Brain pericyte (primary cell): ENCODE measurements around the gene WNT4.
A peak's percentile ranks its signal among the peaks of the same experiment; 100 is the strongest.

Experiments used
- DNase-seq: peaks from one replicate; pipeline ENCODE4 v3.0.0-alpha.2; 2012; ENCODE audit warnings: low read depth, low spot score

WNT4 gene

DNA sequence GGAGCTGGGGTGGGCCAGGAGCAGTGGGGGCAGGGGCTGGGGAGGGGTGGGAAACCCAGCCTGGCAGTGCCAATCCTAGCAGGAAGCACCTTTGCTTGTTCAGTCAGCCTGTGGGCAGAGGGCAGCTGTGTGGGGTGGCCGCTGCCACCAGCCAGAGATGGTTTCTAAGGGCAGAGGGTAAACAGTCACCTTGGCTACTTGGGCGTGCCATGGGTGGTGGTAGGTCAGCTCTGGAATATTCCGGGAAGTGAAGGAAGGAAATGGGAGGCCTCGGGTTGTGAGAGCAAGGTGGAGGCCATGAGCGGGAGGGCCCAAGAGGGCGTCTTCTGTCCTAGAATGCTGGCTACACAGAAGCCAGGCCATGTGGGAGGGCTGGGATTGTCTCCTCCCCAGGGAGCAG is 20.7 kb upstream of the WNT4 start:
- DNase-seq = no peak

DNA sequence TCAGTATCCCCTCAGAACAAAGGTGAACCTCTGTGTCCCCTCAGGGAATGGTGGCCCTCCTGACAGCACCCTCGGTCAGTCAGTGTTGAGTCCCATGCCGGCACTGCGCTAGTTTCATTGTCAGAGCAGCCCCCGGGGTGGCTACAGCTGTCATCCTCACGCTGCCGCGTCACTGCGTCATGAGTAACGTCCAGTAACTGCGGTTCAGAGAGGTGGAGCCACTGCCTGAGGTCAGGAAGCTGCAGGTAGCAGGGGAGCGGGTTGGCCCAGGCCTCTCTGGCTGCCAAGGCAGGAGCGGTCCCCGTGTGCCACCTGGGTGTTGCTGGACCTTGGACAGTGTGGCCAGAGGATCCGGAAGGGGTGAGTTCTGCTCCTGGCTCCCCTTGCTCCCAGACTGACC is 20.2 kb upstream of the WNT4 start:
- DNase-seq = no peak

- peak; percentile 26 for DNase-seq
These were observed 17.0 kb upstream of the WNT4 start for GRCh38 chr1:22159891-22160290.

DNA sequence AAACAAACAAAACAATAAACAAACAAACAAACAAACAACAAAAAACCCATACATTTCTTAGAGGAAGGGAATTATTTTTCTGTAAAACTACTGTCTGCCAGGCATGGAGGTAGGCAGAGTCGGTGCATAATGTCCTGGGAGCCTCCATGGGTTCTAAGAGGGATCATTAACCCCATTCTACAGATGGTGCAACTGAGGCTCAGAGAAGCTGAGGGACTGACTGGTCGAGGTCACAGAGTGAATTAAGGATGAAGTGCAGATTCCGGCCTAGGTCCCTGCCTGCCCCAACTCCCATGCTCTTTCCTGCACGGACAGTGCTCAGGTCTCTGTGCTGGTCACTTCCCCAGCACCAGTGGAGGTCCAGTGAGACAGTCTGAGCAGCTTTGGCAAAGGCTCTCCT is 15.8 kb upstream of the WNT4 start:
- no peak for DNase-seq

GRCh38 chr1:22157359-22157966 is 14.6 kb upstream of the WNT4 start:
- DNase-seq = no peak

GRCh38 chr1:22155517-22155916 is 12.6 kb upstream of the WNT4 start:
- no peak for DNase-seq

DNA sequence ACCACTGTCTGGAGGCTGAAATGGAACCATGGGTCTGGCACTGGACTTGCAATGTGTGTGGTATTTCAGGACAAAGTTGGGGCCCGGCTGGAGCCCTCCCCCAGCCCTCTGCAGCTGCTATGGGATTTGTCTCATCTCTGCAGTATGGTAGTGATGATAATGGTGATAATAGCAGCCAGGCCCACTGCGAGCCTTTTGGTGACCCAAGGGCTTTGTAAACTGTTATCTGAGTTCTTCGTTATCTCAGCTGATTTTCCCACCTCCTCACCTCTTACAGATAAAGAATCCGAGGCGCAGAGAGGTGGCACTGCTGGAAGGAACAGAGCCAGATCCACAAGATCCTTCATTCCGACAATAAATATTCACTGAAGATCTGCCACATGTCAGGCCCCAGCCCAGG is 11.7 kb upstream of the WNT4 start:
- no peak for DNase-seq

DNA sequence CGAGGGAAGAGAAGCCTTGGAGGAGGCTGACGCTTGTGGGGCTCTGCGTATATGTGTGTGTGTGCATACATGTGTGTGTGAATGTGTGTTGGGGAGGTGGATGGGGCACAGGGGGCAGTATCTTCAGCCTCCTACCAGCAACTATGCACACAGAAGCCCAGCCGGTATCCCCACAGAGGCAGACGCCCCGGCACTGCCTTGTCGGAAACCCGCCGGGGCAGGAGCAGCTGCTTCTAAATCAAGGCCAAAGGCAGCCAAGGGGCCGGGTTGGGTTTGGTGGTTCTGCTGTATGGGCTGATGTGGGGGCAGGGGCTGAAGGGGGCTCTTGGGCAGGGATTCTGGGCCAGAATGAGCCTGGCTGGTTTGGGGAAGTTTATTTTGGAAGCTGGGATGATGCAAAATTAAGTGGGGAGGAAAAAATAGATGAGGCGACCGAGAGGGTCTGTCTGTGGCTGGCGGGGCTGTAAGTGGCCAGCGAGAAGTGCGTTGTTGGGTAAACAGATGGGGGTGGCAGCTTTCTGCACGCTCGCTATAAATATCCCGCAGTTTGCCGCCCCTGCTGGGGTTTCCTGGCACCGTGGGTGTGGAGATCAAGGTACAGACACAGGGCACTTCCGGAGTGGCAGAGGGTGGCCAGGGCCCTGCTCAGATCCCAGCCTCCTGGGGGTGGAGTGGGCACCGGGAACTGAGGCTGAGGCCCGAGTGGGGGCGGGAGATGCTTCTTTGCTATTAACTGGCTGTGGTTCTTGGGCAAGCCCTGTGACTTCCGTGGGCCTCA is 11.0 kb upstream of the WNT4 start:
- DNase-seq = no peak

GRCh38 chr1:22150923-22151322 is 8.0 kb upstream of the WNT4 start:
- DNase-seq = no peak

DNA sequence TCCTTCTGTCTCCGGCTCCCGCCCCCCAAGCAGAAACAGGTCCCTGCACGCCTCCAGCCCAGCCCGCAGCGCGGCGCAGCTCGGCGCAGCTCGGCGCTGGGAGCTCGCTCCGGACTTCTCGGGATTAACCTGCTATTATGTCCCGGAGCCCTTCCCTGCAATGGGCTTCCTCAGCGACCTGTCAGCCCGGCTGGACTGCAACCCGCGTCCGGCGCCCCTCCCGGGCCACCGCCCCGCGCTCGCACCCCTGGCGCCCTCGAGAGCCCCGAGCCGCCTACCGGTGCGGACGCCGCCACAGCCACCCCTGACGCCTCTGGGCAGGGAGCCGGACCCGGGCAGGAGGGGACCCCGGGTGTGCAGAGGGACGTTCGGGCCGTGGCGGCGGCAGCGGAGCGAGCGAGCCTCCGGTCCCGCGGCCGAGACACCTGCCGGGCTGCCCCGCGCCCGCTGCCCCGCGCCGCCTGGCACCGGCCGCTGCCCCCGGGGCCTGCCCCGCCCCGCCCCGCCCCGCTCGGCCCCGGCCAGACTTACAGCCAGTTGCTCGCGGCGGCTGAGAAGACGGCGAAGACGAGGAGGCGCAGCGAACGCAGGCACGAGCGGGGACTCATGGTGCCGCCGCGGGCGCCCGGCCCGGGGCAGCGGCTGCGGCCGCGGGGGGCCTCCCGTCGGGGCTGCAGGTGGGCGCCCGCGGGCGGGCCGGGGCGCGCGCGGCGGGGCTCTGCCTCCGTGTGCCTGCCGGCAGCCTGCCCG is 407 bp downstream of the WNT4 start:
- no peak for DNase-seq

GRCh38 chr1:22141554-22142314 is 1.2 kb downstream of the WNT4 start:
- no peak for DNase-seq

GRCh38 chr1:22140694-22141093 is 2.2 kb downstream of the WNT4 start:
- DNase-seq = no peak

GRCh38 chr1:22139817-22140216 is 3.1 kb downstream of the WNT4 start:
- DNase-seq = no peak

DNA sequence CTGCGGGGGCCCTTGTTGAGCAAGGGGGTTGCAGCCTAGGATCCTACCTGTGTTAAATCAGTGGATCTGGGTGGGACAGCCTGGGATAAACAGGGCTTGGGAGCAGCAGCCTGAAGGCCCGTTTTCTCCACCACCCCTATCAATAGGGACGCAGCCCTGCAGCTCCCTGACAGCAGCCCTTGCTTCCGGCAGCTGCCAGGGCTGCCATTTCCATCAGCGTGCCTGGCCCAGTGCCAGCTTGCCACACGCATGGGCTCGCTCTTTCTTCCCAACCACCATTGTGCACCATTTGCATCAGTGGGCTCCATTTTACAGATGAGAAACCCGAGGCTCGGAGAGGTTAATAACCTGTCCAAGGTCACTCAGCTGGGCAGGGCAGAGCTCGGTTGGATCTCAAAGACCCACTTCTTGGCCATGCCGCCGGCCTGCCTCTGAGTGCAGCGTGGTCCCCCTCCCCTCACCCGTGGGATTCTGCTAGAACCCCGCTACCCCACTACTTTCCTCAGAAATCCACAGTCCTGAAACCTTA is 3.8 kb downstream of the WNT4 start:
- no peak for DNase-seq

GRCh38 chr1:22137004-22137720 is 5.7 kb downstream of the WNT4 start:
- no peak for DNase-seq

DNA sequence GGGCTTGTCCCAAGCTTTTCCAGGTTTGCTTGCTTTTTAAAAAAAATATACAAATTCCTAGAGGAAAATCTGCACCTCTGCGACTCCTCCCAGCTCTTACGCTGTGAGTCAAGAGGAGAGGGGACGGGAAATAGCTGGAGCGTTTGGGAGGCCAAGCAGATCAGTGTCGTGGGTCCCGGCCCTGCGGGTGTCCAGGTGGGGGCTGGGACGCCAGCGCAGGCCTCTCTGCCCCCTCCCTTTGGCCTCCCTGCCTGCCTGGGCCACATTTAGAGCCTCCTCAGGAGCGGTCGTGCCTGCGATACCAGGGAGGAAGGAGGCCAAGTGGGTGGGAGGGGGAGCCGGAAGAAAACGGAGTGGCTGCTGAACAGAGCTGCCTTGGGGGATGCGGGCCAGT is 9.0 kb downstream of the WNT4 start:
- no peak for DNase-seq

GRCh38 chr1:22133247-22133930 is 9.5 kb downstream of the WNT4 start:
- DNase-seq = no peak

- no peak for DNase-seq
These were observed 10.2 kb downstream of the WNT4 start for GRCh38 chr1:22132517-22133235.

DNA sequence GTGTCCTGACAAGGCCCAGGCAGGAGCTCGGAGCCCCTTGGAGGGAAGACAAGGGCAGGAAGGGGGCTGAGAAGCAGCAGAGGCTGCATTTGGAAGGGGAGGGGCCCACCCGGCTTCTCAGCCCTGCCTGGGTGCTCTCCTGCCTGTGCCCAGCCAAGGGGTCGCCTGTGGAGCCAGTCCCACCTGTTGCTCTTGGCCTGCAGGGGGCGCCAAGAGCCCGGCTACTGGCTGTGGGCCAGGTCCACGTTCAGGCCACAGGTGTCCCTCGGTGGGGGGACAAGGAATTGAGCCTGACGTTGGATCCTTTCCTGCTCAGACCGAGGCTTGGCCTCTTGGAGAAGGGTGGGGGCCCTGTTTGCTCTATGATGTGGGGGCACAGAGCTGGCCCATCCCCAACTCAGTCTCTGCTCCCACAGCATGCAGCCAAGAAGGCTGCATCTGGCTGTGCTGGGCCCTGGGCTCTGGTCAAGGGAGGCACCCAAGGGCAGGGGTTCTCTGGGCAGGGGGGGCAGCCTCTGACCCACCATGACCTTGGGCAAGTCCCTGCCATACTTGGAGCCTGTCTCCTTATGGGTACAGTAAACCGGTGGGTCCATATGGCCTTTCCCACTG is 10.9 kb downstream of the WNT4 start:
- no peak for DNase-seq
